ENCODE results near the gene MCUB.
A peak's percentile ranks its signal among the peaks of the same experiment; 100 is the strongest.

The MCUB gene

GRCh38 chr4:109645874-109646710 is 86.0 kb downstream of the MCUB start:
- Histone ChIP-seq H3K4me3 (ENCODE audit: low read depth, low read length) (no peak overlapping the region), H3K27ac (no peak overlapping the region), H3K36me3 (replicated peaks) (no peaks in the 10 kb centered on the region), H3K27me3 (replicated peaks) (no peaks in the 10 kb centered on the region)
- no peak for DNase-seq
- in situ Hi-C loops (cut with HindIII; ENCODE audit: low pct_ligation_motif_present, low sequenced_read_pairs): no loop called here
- TF ChIP-seq, protein P1, sequence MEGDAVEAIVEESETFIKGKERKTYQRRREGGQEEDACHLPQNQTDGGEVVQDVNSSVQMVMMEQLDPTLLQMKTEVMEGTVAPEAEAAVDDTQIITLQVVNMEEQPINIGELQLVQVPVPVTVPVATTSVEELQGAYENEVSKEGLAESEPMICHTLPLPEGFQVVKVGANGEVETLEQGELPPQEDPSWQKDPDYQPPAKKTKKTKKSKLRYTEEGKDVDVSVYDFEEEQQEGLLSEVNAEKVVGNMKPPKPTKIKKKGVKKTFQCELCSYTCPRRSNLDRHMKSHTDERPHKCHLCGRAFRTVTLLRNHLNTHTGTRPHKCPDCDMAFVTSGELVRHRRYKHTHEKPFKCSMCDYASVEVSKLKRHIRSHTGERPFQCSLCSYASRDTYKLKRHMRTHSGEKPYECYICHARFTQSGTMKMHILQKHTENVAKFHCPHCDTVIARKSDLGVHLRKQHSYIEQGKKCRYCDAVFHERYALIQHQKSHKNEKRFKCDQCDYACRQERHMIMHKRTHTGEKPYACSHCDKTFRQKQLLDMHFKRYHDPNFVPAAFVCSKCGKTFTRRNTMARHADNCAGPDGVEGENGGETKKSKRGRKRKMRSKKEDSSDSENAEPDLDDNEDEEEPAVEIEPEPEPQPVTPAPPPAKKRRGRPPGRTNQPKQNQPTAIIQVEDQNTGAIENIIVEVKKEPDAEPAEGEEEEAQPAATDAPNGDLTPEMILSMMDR (IDR thresholded peaks at IDR 0.05; ENCODE audit: low read depth, low read length, missing control alignments): no peak

DNA sequence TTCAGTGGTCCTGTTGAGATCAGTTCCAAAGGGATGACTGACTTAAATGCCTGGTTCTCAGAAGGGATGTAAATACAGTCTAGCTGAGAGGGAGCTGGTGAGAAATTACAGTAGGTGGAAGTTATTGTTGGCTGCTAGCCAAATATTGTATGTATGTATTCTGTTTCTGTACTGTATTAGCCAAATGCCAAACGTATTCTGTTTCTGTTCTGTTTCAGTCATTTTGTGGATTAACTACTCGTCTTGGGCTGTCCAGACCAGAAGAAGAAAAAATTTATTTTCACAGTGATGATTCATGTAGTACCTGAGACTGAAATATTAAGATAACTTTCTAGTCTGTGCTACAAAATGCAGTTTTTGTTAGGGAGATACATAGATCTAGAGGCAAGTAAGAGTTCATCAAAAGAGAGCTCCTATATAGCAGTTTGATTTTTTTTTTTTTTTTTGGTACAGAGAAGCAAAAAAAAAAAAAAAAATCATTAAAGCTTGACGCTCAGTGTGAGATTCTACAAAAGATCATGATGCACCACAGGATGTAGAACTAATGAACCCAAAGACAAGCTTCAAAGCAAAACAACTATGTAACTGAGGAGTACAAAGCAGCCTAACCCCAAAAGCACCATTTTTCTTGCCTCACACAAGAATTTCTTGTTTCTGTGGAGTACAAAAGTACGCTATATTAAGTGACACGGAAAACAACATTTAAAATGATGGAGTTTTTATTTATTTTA is 88.4 kb downstream of the MCUB start:
- in situ Hi-C loops (cut with HindIII; ENCODE audit: low pct_ligation_motif_present, low sequenced_read_pairs): no loop called here

GRCh38 chr4:109648997-109649575 is 89.0 kb downstream of the MCUB start:
- TF ChIP-seq, protein P1 (IDR thresholded peaks at IDR 0.05; ENCODE audit: low read depth, low read length, missing control alignments): no peak
- Histone ChIP-seq H3K4me3 (ENCODE audit: low read depth, low read length) (no peak overlapping the region), H3K36me3 (replicated peaks) (no peaks in the 10 kb centered on the region), H3K27ac (no peak overlapping the region), H3K27me3 (replicated peaks) (no peaks in the 10 kb centered on the region)
- in situ Hi-C loops (cut with HindIII; ENCODE audit: low pct_ligation_motif_present, low sequenced_read_pairs): no loop called here
- no peak for DNase-seq

More for the DNA sequence above, 88.4 kb downstream of the MCUB start:
- Histone ChIP-seq H3K4me3 (ENCODE audit: low read depth, low read length) (no peak overlapping the region), H3K36me3 (replicated peaks) (no peaks in the 10 kb centered on the region), H3K27me3 (replicated peaks) (no peaks in the 10 kb centered on the region), H3K27ac (no peak overlapping the region)
- TF ChIP-seq, protein P1 (IDR thresholded peaks at IDR 0.05; ENCODE audit: low read depth, low read length, missing control alignments): no peak
- peak; percentile 28 for DNase-seq

DNA sequence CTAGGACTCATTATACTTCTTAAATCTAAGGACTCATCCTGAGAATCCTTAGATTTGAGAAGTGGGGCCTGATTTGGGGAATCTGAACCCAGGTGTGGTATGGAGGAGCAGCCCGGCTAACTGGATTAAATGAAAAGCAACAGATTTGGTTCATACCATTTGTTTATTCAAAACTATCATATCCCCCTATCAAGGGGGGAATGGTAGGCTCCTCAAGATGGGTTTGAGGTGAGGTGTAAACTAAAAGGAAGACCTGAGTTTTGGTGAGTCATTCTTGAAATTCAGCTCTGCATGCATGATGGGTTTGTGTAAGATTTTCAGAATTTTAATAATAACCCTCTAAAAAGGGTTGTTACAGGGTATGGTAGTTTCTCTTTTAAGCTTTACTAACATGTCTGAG is 89.8 kb downstream of the MCUB start:
- Histone ChIP-seq H3K4me3 (ENCODE audit: low read depth, low read length) (no peak overlapping the region), H3K27ac (no peak overlapping the region), H3K36me3 (replicated peaks) (no peaks in the 10 kb centered on the region), H3K27me3 (replicated peaks) (no peaks in the 10 kb centered on the region)
- TF ChIP-seq, protein P1 (IDR thresholded peaks at IDR 0.05; ENCODE audit: low read depth, low read length, missing control alignments): no peak
- in situ Hi-C loops (cut with HindIII; ENCODE audit: low pct_ligation_motif_present, low sequenced_read_pairs): no loop called here
- DNase-seq: no peak

DNA sequence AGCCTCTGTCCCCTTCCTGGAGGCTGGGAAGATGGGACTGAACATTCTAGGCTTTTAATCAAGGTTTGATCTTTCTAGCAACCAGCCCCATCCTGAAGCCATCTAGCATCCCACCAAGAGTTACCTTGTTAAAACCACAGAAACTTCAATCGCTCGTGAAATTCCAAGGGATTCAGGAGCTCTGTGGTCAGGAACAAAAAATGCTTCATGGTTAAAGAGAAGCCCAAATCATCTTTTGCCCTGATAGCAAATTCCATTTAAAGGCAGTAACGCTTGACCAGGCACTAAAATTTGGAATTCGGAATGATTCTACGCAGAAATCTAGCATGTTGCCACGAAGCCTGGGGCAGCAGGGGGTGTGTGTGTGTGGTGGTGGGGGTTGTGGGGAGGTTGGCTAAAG is 95.3 kb downstream of the MCUB start:
- in situ Hi-C loops (cut with HindIII; ENCODE audit: low pct_ligation_motif_present, low sequenced_read_pairs): no loop called here
- TF ChIP-seq, protein P1 (IDR thresholded peaks at IDR 0.05; ENCODE audit: low read depth, low read length, missing control alignments): no peak
- DNase-seq: no peak
- no peaks in the 10 kb centered on the region for H3K27me3 ChIP-seq (replicated peaks)
- H3K36me3 ChIP-seq (replicated peaks): no peaks in the 10 kb centered on the region
- H3K4me3 ChIP-seq (ENCODE audit: low read depth, low read length): no peak overlapping the region
- no peak overlapping the region for H3K27ac ChIP-seq

All from brain microvascular endothelial cell (primary cell).